Measurements from ENCODE around the gene SNAP47.

The SNAP47 gene

DNA sequence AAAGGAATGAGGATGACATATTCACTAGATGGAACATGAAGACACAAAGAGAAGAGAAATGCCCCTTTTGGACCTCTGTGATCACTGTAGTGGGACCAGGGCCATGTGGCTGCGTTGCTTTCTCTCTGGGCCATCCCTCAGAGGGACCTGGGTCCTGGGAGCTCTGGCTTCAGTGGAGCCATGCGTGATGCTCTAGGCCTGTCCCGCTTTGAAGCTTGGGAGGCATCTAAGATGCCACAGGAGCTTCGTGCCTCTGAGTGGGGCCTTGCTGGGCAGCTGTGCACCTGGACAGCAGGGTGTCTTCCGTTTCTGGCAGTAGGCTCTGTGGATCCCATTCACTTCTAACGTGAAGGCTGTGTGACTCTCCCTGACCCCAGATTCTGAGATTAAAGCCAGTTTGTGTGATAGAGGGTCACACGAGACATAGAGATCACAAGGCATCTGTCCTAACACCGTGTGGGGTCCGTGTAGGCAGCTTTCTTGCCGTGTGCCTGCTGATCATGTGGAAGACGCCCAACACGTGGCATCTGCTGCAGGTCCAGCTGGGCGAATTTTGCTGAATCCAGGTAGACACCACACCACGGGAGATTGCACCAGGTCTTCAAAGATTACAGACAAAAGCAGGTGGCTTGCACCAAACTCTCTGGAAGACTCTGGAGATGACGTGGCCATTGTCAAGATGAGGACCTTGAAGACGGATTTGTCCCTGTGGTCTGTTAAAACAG lies 63.0 kb downstream of the SNAP47 start:
- Histone ChIP-seq H3K36me3 (ENCODE audit: insufficient read depth, low read length) (no peaks in the 10 kb centered on the region), H3K9me3 (replicated peaks; ENCODE audit: low read length) (no peaks in the 10 kb centered on the region), H3K9ac (ENCODE audit: low read depth, low read length) (no peak overlapping the region), H3K27me3 (ENCODE audit: control insufficient read depth, insufficient read depth, low read length) (peaks cover 22% of the 10 kb centered on the region), H3K4me2 (ENCODE audit: low read length) (no peak overlapping the region), H3K4me3 (ENCODE audit: low read length) (no peak overlapping the region), H3K4me1 (ENCODE audit: control insufficient read depth, insufficient read depth, low read length) (peaks cover 17% of the 10 kb centered on the region)

DNA sequence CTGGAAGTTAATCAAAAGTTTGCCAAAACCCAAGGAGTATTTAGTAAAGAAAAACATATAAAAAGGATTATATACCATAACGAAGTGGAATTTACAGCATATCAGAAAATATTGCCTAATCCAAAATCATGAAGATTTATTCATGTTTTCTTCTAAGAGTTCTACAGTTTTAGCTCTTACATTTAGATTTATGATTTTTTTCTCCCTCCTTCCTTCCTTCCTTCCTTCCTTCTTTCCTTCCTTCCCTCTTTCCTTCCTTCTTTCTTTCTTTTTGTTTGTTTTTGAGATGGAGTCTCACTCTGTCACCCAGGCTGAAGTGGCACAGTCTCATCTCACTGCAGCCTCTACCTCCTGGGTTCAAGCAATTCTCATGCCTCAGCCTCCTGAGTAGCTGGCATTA lies 64.5 kb downstream of the SNAP47 start:
- no peak overlapping the region for H3K4me2 ChIP-seq (ENCODE audit: low read length)
- H3K36me3 ChIP-seq (ENCODE audit: insufficient read depth, low read length), result no peaks in the 10 kb centered on the region
- peaks cover 2% of the 10 kb centered on the region for H3K4me1 ChIP-seq (ENCODE audit: control insufficient read depth, insufficient read depth, low read length)
- H3K4me3 ChIP-seq (ENCODE audit: low read length), result no peak overlapping the region
- H3K9me3 ChIP-seq (replicated peaks; ENCODE audit: low read length), result no peaks in the 10 kb centered on the region
- H3K9ac ChIP-seq (ENCODE audit: low read depth, low read length), result no peak overlapping the region
- H3K27me3 ChIP-seq (ENCODE audit: control insufficient read depth, insufficient read depth, low read length), result peaks cover 24% of the 10 kb centered on the region

DNA sequence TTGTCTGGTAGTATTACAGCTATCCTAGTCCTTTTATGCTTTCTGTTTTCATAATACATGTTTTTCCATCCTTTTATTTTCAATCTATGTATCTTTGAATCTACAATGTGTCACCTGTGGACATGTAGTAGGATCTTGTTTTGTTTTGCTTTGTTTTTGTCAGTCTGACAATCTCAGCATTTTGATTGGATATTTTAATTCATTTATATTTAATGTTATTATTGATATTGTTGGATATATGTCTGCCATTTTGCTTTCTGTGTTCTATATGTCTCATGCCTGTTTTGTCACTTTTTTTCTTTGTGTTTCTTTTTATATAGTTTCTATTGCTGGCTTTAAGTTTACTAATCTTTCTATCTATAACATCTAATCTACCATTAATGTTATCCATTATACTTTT lies 68.7 kb downstream of the SNAP47 start:
- H3K27me3 ChIP-seq (ENCODE audit: control insufficient read depth, insufficient read depth, low read length), result peaks cover 10% of the 10 kb centered on the region

DNA sequence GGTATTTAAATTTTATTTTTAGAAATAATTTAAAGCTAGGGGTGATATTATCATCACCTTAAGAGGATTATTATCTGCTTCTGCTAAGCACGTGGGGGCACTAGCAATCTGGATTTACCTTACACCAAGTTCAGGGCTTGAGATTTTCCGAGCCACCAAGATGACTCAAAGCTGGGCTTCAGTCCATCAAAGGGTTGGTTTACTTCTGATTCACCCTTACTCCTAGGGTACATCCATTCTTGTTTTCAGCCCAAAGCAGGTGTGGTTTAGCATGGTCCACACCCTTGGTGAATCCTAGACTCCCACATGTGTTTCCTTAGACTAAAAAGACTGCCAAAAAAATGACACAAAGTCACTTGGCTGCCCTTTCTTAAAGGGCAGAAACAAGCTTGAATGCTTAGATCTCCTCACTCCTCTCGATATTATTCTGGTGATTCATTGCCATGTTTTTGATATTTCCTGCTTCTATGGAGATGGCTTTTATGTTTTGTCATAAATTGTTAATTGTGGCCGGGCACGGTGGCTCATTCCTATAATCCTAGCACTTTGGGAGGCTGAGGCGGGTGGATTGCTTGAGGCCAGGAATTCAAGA lies 70.5 kb downstream of the SNAP47 start:
- Histone ChIP-seq H3K9me3 (replicated peaks; ENCODE audit: low read length) (no peaks in the 10 kb centered on the region), H3K4me3 (ENCODE audit: low read length) (no peak overlapping the region), H3K4me2 (ENCODE audit: low read length) (no peak overlapping the region), H3K27me3 (ENCODE audit: control insufficient read depth, insufficient read depth, low read length) (peaks cover 5% of the 10 kb centered on the region), H3K4me1 (ENCODE audit: control insufficient read depth, insufficient read depth, low read length) (peaks cover 12% of the 10 kb centered on the region), H3K36me3 (ENCODE audit: insufficient read depth, low read length) (no peaks in the 10 kb centered on the region), H3K9ac (ENCODE audit: low read depth, low read length) (no peak overlapping the region)

More for the DNA sequence above, 68.7 kb downstream of the SNAP47 start:
- Histone ChIP-seq H3K36me3 (ENCODE audit: insufficient read depth, low read length) (no peaks in the 10 kb centered on the region), H3K4me3 (ENCODE audit: low read length) (no peak overlapping the region), H3K4me2 (ENCODE audit: low read length) (no peak overlapping the region), H3K9me3 (replicated peaks; ENCODE audit: low read length) (no peaks in the 10 kb centered on the region), H3K4me1 (ENCODE audit: control insufficient read depth, insufficient read depth, low read length) (peaks cover 12% of the 10 kb centered on the region), H3K9ac (ENCODE audit: low read depth, low read length) (no peak overlapping the region)

DNA sequence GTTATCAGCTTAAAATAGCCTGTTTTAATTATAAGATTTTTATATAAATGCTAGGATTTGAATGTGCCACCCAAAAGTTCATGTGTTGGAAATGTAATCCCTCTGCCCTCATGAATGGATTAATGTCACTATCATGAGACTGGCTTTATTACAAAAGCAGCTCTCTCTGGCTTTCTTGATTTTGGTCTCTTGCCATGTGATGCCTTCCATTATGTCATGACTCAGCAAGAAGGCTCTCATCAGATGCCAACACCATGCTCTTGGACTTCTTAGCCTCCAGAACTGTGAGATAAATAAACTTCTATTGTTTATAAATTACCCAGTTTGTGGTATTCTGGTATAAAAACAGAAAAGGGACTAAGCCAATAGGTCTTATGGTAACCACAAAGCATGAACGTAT lies 73.3 kb downstream of the SNAP47 start:
- Histone ChIP-seq H3K4me3 (ENCODE audit: low read length) (no peak overlapping the region), H3K36me3 (ENCODE audit: insufficient read depth, low read length) (no peaks in the 10 kb centered on the region), H3K4me1 (ENCODE audit: control insufficient read depth, insufficient read depth, low read length) (peaks cover 12% of the 10 kb centered on the region), H3K9ac (ENCODE audit: low read depth, low read length) (no peak overlapping the region), H3K27me3 (ENCODE audit: control insufficient read depth, insufficient read depth, low read length) (peaks cover 2% of the 10 kb centered on the region), H3K9me3 (replicated peaks; ENCODE audit: low read length) (no peaks in the 10 kb centered on the region), H3K4me2 (ENCODE audit: low read length) (no peak overlapping the region)

DNA sequence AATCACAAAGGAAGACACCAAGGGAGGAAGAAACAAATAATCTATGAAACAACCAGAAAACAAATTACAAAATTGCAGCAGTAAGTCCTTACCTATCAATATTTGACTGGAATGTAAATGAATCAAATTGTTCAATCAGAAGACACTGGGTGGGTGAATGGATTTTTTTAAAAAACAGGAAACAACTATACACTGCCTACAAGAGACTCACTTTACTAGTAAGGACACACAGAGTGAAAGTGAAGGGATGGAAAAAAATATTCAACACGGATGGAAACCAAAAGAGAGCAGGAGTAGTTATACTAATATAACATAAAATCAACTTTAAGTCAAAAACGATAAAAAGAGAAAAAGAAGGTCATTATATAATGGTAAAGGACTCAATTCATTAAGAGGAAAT lies 73.8 kb downstream of the SNAP47 start:
- peaks cover 12% of the 10 kb centered on the region for H3K4me1 ChIP-seq (ENCODE audit: control insufficient read depth, insufficient read depth, low read length)
- H3K4me3 ChIP-seq (ENCODE audit: low read length), result no peak overlapping the region
- no peaks in the 10 kb centered on the region for H3K9me3 ChIP-seq (replicated peaks; ENCODE audit: low read length)
- H3K9ac ChIP-seq (ENCODE audit: low read depth, low read length), result no peak overlapping the region
- peaks cover 2% of the 10 kb centered on the region for H3K27me3 ChIP-seq (ENCODE audit: control insufficient read depth, insufficient read depth, low read length)
- no peaks in the 10 kb centered on the region for H3K36me3 ChIP-seq (ENCODE audit: insufficient read depth, low read length)
- H3K4me2 ChIP-seq (ENCODE audit: low read length), result no peak overlapping the region

DNA sequence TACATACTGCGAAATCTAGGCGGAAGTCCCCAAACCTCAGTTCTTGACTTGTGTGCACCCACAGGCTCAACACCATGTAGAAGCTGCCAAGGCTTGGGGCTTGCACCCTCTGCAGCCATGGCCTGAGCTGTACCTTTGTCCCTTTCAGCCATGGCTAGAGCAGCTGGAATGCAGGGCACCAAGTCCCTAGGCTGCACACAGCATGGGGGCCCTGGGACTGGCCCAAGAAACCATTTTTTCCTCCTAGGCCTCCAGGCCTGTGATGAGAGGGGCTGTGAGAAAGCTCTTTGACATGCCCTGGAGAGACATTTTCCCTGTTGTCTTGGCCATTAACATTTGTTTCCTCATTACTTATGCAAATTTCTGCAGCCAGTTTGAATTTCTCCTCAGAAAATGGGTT lies 78.7 kb downstream of the SNAP47 start:
- H3K9me3 ChIP-seq (replicated peaks; ENCODE audit: low read length), result no peaks in the 10 kb centered on the region
- no peak overlapping the region for H3K4me2 ChIP-seq (ENCODE audit: low read length)
- H3K9ac ChIP-seq (ENCODE audit: low read depth, low read length), result no peak overlapping the region
- H3K4me3 ChIP-seq (ENCODE audit: low read length), result no peak overlapping the region
- no peaks in the 10 kb centered on the region for H3K27me3 ChIP-seq (ENCODE audit: control insufficient read depth, insufficient read depth, low read length)
- H3K36me3 ChIP-seq (ENCODE audit: insufficient read depth, low read length), result no peaks in the 10 kb centered on the region
- no peaks in the 10 kb centered on the region for H3K4me1 ChIP-seq (ENCODE audit: control insufficient read depth, insufficient read depth, low read length)

DNA sequence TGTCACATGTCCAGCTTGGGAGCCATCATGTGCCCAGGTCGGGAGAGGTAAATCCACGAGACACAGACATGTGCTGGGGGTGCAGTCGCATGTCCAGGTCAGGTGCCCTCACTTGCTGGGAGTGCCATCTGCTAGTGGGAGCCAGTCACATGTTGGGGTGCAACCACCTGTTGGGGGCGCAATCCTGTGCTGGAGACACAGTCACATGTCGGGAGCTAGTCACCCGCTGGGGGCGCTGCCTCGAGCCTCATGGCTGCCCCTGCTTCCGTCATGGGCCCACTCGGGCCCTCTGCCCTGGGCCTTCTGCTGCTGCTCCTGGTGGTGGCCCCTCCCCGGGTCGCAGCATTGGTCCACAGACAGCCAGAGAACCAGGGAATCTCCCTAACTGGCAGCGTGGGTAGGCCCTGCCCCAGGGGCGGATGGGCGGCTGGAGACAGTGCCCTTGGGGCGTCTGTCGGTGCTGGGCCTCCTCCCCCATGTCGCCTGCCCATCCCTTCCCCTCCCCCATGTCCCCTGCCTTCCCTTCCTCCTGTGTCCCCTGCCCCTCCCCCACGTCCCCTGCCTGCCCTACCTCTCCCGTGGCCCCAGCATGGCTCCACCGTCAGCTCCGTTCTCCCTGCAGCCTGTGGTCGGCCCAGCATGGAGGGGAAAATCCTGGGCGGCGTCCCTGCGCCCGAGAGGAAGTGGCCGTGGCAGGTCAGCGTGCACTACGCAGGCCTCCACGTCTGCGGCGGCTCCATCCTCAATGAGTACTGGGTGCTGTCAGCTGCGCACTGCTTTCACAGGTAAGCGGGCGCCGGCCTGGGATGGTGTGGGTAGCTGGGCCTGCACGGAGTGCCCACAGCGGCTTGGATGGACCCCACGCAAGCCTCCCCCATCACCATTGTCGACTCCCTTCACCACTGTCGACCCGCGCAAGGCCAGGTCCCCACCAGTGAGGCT lies 80.5 kb downstream of the SNAP47 start, which contains the start of gene PRSS38:
Gene PRSS38, plus strand, starts transcription at position 208 of the 942 bp plus-strand sequence. Its CDS starts 42 bp downstream, at position 250.
- no peak within 1 kb of the TSS for H3K9ac ChIP-seq (ENCODE audit: low read depth, low read length)
- no peaks in the 10 kb centered on the region for H3K4me1 ChIP-seq (ENCODE audit: control insufficient read depth, insufficient read depth, low read length)
- H3K27me3 ChIP-seq (ENCODE audit: control insufficient read depth, insufficient read depth, low read length), result no peaks in the 10 kb centered on the region
- no peak within 1 kb of the TSS for H3K4me2 ChIP-seq (ENCODE audit: low read length)
- H3K36me3 ChIP-seq (ENCODE audit: insufficient read depth, low read length), result no peaks in the 10 kb centered on the region
- no peaks in the 10 kb centered on the region for H3K9me3 ChIP-seq (replicated peaks; ENCODE audit: low read length)
- H3K4me3 ChIP-seq (ENCODE audit: low read length), result no peak within 1 kb of the TSS

DNA sequence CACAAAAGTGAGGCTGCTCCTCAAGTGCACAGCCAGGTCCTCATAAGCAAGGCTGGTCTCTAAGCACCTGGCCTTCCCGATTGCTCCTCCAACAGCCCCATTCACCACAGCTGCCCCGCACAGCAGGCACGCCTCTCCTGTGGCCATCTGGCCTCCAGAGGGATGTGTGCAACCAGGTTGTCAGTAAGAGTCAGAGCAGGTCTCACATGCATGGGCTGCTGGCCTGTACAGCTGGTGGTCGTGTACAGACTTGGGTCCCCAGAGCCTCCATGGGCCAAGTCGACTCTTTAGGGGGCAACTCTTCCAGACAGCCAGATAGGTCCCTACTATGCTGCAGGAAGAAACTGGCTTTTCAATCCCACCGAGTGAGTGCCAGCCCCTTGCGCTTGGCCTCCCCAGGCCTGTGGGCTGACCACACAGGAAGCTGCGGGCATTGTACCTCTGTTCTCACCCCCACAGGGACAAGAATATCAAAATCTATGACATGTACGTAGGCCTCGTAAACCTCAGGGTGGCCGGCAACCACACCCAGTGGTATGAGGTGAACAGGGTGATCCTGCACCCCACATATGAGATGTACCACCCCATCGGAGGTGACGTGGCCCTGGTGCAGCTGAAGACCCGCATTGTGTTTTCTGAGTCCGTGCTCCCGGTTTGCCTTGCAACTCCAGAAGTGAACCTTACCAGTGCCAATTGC lies 81.7 kb downstream of the SNAP47 start:
- no peak overlapping the region for H3K4me2 ChIP-seq (ENCODE audit: low read length)
- no peaks in the 10 kb centered on the region for H3K9me3 ChIP-seq (replicated peaks; ENCODE audit: low read length)
- no peaks in the 10 kb centered on the region for H3K27me3 ChIP-seq (ENCODE audit: control insufficient read depth, insufficient read depth, low read length)
- no peaks in the 10 kb centered on the region for H3K36me3 ChIP-seq (ENCODE audit: insufficient read depth, low read length)
- H3K4me3 ChIP-seq (ENCODE audit: low read length), result no peak overlapping the region
- H3K9ac ChIP-seq (ENCODE audit: low read depth, low read length), result no peak overlapping the region
- H3K4me1 ChIP-seq (ENCODE audit: control insufficient read depth, insufficient read depth, low read length), result no peaks in the 10 kb centered on the region

DNA sequence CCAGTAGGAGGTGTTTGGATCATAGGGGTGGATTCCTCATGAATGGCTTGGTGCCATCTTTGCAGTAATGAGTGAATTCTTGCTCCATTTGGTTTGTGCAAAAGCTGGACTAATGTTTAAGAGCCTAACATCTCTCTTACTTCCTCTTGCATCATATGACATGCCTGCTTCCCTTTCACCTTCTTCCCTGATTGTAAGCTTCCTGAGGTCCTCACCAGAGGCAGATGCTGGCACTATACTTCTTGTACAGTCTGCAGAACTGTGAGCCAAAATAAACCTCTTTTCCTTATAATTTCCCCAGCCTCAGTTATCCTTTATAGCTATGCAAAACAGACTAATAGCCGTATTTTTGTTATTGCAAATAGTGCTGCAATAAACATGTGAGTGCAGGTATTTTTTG lies 88.3 kb downstream of the SNAP47 start:
- no peaks in the 10 kb centered on the region for H3K36me3 ChIP-seq (ENCODE audit: insufficient read depth, low read length)
- H3K9me3 ChIP-seq (replicated peaks; ENCODE audit: low read length), result no peaks in the 10 kb centered on the region
- H3K4me3 ChIP-seq (ENCODE audit: low read length), result no peak overlapping the region
- peaks cover 3% of the 10 kb centered on the region for H3K27me3 ChIP-seq (ENCODE audit: control insufficient read depth, insufficient read depth, low read length)
- no peaks in the 10 kb centered on the region for H3K4me1 ChIP-seq (ENCODE audit: control insufficient read depth, insufficient read depth, low read length)
- H3K9ac ChIP-seq (ENCODE audit: low read depth, low read length), result no peak overlapping the region
- no peak overlapping the region for H3K4me2 ChIP-seq (ENCODE audit: low read length)

DNA sequence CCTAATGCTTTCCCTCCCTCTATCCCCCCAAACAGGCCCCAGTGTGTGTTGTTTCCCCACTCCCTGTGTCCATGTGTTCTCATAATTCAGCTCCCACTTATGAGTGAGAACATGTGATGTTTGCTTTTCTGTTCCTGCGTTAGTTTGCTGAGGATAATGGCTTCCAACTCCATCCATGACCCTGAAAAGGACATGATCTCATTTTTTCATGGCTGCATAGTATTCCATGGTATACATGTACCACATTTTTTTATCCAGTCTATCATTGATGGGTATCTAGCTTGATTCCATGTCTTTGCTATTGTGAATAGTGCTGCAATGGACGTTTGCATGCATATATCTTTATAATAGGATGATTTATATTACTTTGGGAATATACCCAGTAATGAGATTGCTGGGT lies 89.0 kb downstream of the SNAP47 start:
- H3K36me3 ChIP-seq (ENCODE audit: insufficient read depth, low read length), result no peaks in the 10 kb centered on the region
- H3K4me2 ChIP-seq (ENCODE audit: low read length), result no peak overlapping the region
- H3K27me3 ChIP-seq (ENCODE audit: control insufficient read depth, insufficient read depth, low read length), result peaks cover 3% of the 10 kb centered on the region
- no peaks in the 10 kb centered on the region for H3K4me1 ChIP-seq (ENCODE audit: control insufficient read depth, insufficient read depth, low read length)
- no peak overlapping the region for H3K4me3 ChIP-seq (ENCODE audit: low read length)
- H3K9me3 ChIP-seq (replicated peaks; ENCODE audit: low read length), result no peaks in the 10 kb centered on the region
- H3K9ac ChIP-seq (ENCODE audit: low read depth, low read length), result no peak overlapping the region
